H1 (cell line): ENCODE measurements around the gene HMCN1. TPM values are rescaled to one million over a fixed set of nuclear protein-coding genes. Genes with fewer than 3 reads are reported as not detected.

ENCODE experiments used
- CTCF ChIA-PET: fragments of 300-600 bp; sonication (Branson Sonifier 250); formaldehyde crosslinking; loops from one replicate; lab custom pipeline; 2021; ENCODE audit not compliant: partially characterized antibody; lab: Charles Lee
- POLR2A ChIA-PET: fragments of 300-600 bp; sonication (Branson Sonifier 250); formaldehyde crosslinking; loops from one replicate; lab custom pipeline; 2021; ENCODE audit warnings: inconsistent platforms; ENCODE audit not compliant: partially characterized antibody; lab: Charles Lee
- DNase-seq, 2 experiments: peaks; one replicate each; pipeline versions ENCODE4 v3.0.0 to v3.0.0-alpha.2; 2010 to 2022; ENCODE audit warnings: low spot score in 2 of 2, low read depth in 1 of 2, mixed read lengths in 1 of 2
- FAIRE-seq: peaks from 2 replicates; lab custom pipeline; 2011; peaks lifted over from hg19 to GRCh38; lab: Jason Lieb, UNC
- H2AFZ ChIP-seq: 2 replicates; pipeline ENCODE4 v1.8.1; 2012; ENCODE audit warnings: low read length, inconsistent platforms
- H2AK5ac ChIP-seq: 2 replicates; pipeline ENCODE4 v1.6.1; 2013; ENCODE audit warnings: low read depth, low read length
- H2BK120ac ChIP-seq: replicated peaks from 2 replicates; pipeline ENCODE3; 2013; ENCODE audit warnings: low read depth, low read length, inconsistent platforms
- H2BK12ac ChIP-seq: 2 replicates; pipeline ENCODE4 v1.6.1; 2013; ENCODE audit warnings: low read depth, low read length
- H2BK15ac ChIP-seq: 2 replicates; pipeline ENCODE4 v1.6.1; 2013; ENCODE audit warnings: low read length
- H2BK20ac ChIP-seq: 2 replicates; pipeline ENCODE4 v1.6.1; 2013; ENCODE audit warnings: low read length
- H2BK5ac ChIP-seq: 2 replicates; pipeline ENCODE4 v1.6.1; 2013; ENCODE audit warnings: low read depth, low read length
- H3K14ac ChIP-seq: 2 replicates; pipeline ENCODE4 v1.6.1; 2013; ENCODE audit warnings: inconsistent platforms; ENCODE audit not compliant: insufficient read length
- H3K18ac ChIP-seq: 2 replicates; pipeline ENCODE4 v1.6.1; 2013; ENCODE audit warnings: low read length; ENCODE audit errors: extremely low read depth
- H3K23ac ChIP-seq: 2 replicates; pipeline ENCODE4 v1.6.1; 2013; ENCODE audit warnings: inconsistent platforms; ENCODE audit not compliant: insufficient read length
- H3K23me2 ChIP-seq: 2 replicates; pipeline ENCODE4 v1.6.1; 2013; ENCODE audit warnings: low read depth, low read length
- H3K27ac ChIP-seq: 2 replicates; pipeline ENCODE4 v1.6.1; 2011; ENCODE audit warnings: low read depth, low read length, inconsistent platforms
- H3K27me3 ChIP-seq, 4 experiments: replicated peaks in 1 of 4; 1 replicate in 1 of 4; 2 replicates in 3 of 4; pipeline versions ENCODE4 v1.6.1 to v1.8.1; 2011 to 2013; ENCODE audit warnings: low read length in 3 of 4, mild to moderate bottlenecking in 3 of 4, inconsistent platforms in 2 of 4, mixed read lengths in 2 of 4, moderate library complexity in 1 of 4; ENCODE audit not compliant: control insufficient read depth in 3 of 4, insufficient read depth in 3 of 4; ENCODE audit errors: extremely low read depth in 1 of 4
- H3K36me3 ChIP-seq, 4 experiments: 2 replicates each; pipeline versions ENCODE4 v1.6.1 to v1.8.1; 2011 to 2013; ENCODE audit warnings: mild to moderate bottlenecking in 4 of 4, low read length in 3 of 4, moderate library complexity in 2 of 4, control low read depth in 1 of 4, inconsistent platforms in 1 of 4; ENCODE audit not compliant: insufficient read depth in 4 of 4, control insufficient read depth in 2 of 4
- H3K4ac ChIP-seq: replicated peaks from 2 replicates; pipeline ENCODE3; 2013; ENCODE audit warnings: low read length, low read depth, mixed read lengths, inconsistent platforms; ENCODE audit not compliant: insufficient read length
- H3K4me1 ChIP-seq, 4 experiments: replicated peaks in 1 of 4; 1 replicate in 1 of 4; 2 replicates in 3 of 4; pipeline versions ENCODE4 v1.6.1 to v1.8.1; 2011 to 2013; ENCODE audit warnings: low read length in 3 of 4, inconsistent platforms in 2 of 4, mixed read lengths in 1 of 4; ENCODE audit not compliant: insufficient read depth in 4 of 4, control insufficient read depth in 3 of 4
- H3K4me2 ChIP-seq, 2 experiments: 2 replicates each; pipeline versions ENCODE4 v1.6.1 to v1.8.1; 2011 to 2013; ENCODE audit warnings: low read depth in 2 of 2, low read length in 2 of 2, control low read depth in 1 of 2, inconsistent platforms in 1 of 2, mild to moderate bottlenecking in 1 of 2; ENCODE audit not compliant: insufficient read depth in 1 of 2
- H3K4me3 ChIP-seq, 4 experiments: fragments of 200-600, 300-600 bp in 1 of 4; sonication (generic), shearing (Covaris generic), sonication (Bioruptor Twin) in 1 of 4; 2 replicates each; pipeline versions ENCODE4 v1.5.1 to v1.8.1; 2011 to 2016; ENCODE audit warnings: low read length in 4 of 4, low read depth in 3 of 4, control low read depth in 2 of 4, inconsistent platforms in 2 of 4, mild to moderate bottlenecking in 2 of 4, mixed read lengths in 1 of 4, moderate library complexity in 1 of 4; ENCODE audit not compliant: insufficient read depth in 2 of 4; ENCODE audit errors: extremely low read depth in 1 of 4
- H3K56ac ChIP-seq: replicated peaks from 2 replicates; pipeline ENCODE3; 2013; ENCODE audit warnings: low read depth, mild to moderate bottlenecking, mixed read lengths, low read length, inconsistent platforms; ENCODE audit not compliant: insufficient read length
- H3K79me1 ChIP-seq: 2 replicates; pipeline ENCODE4 v1.6.1; 2013; ENCODE audit warnings: low read depth, low read length, control low read depth
- H3K79me2 ChIP-seq, 2 experiments: 2 replicates each; pipeline versions ENCODE4 v1.6.1 to v1.8.1; 2012 to 2013; ENCODE audit warnings: low read length in 2 of 2, mild to moderate bottlenecking in 2 of 2, inconsistent platforms in 1 of 2; ENCODE audit not compliant: insufficient read depth in 2 of 2, control insufficient read depth in 1 of 2
- H3K9ac ChIP-seq, 4 experiments: replicated peaks in 1 of 4; 1 replicate in 1 of 4; 2 replicates in 3 of 4; pipeline versions ENCODE4 v1.6.1 to v1.8.1; 2011 to 2013; ENCODE audit warnings: low read depth in 3 of 4, low read length in 3 of 4, control low read depth in 2 of 4, mild to moderate bottlenecking in 2 of 4, moderate library complexity in 2 of 4, inconsistent platforms in 1 of 4; ENCODE audit errors: extremely low read depth in 1 of 4
- H3K9me3 ChIP-seq, 2 experiments: 2 replicates each; pipeline versions ENCODE4 v1.6.1 to v1.8.1; 2012 to 2013; ENCODE audit warnings: mild to moderate bottlenecking in 2 of 2, moderate library complexity in 2 of 2, control low read depth in 1 of 2, inconsistent platforms in 1 of 2, low read depth in 1 of 2, low read length in 1 of 2, mixed read lengths in 1 of 2; ENCODE audit not compliant: insufficient read depth in 2 of 2
- H4K20me1 ChIP-seq, 2 experiments: replicated peaks in 1 of 2; 2 replicates each; pipeline versions ENCODE3 to v1.8.1; 2011 to 2013; ENCODE audit warnings: inconsistent platforms in 2 of 2, low read length in 2 of 2, mild to moderate bottlenecking in 1 of 2; ENCODE audit not compliant: insufficient read depth in 2 of 2, control insufficient read depth in 1 of 2
- H4K5ac ChIP-seq: 2 replicates; pipeline ENCODE4 v1.6.1; 2013; ENCODE audit warnings: low read length, low read depth, mixed read lengths, inconsistent platforms; ENCODE audit not compliant: insufficient read length
- H4K8ac ChIP-seq: 2 replicates; pipeline ENCODE4 v1.8.0; 2013; ENCODE audit warnings: mild to moderate bottlenecking, moderate library complexity, low read length, inconsistent platforms; ENCODE audit not compliant: insufficient read depth; ENCODE audit errors: extremely low read depth
- H4K91ac ChIP-seq: replicated peaks from 2 replicates; pipeline ENCODE3; 2013; ENCODE audit warnings: low read length, mixed read lengths, inconsistent platforms; ENCODE audit not compliant: insufficient read length
- BACH1 ChIP-seq: IDR thresholded peaks from 2 replicates; pipeline ENCODE4 v1.6.1; 2012; ENCODE audit warnings: low read length, improper control_type of control experiment
- GTF2F1 ChIP-seq: IDR thresholded peaks from 2 replicates; pipeline ENCODE4 v1.6.1; 2012; ENCODE audit warnings: low read depth, low read length, improper control_type of control experiment, borderline replicate concordance
- RFX5 ChIP-seq: IDR thresholded peaks from 2 replicates; pipeline ENCODE4 v1.6.1; 2011; ENCODE audit warnings: low read depth, low read length, improper control_type of control experiment, borderline replicate concordance
- SIN3A ChIP-seq, 2 experiments: IDR thresholded peaks in 1 of 2; conservative IDR thresholded peaks in 1 of 2; 2 replicates each; pipeline ENCODE4 v1.6.1; 2011 to 2012; ENCODE audit warnings: low read length in 2 of 2, improper control_type of control experiment in 1 of 2, low read depth in 1 of 2, mild to moderate bottlenecking in 1 of 2
- ZNF274 ChIP-seq: IDR thresholded peaks from 2 replicates; pipeline ENCODE4 v1.7.0; 2012; ENCODE audit warnings: low read length, borderline replicate concordance; ENCODE audit errors: extremely low read depth
- polyA plus RNA-seq, 7 experiments: library from polyadenylated mRNA; depleted of rRNA in 3 of 7; stranded (reverse) in 5 of 7; unstranded in 2 of 7; fragments of >200 nt in 5 of 7; fragments of 200-250 nt in 2 of 7; gene quantifications; 1 replicate in 5 of 7; 2 replicates in 1 of 7; 4 replicates in 1 of 7; pipeline versions ENCODE4 v1.2.1 to v1.2.3, GENCODE V29; 2011 to 2013; ENCODE audit warnings: missing spikeins in 2 of 7, mixed read lengths in 2 of 7
- total RNA-seq: library from RNA; stranded (reverse); fragmentation: NEBNext Ultra II Directional; extraction: Animal tissue kit (Norgen Biotek cat#: 25700); gene quantifications from 2 replicates; pipeline ENCODE4 v1.2.1, GENCODE V29; 2021

HMCN1 gene
- total and polyA plus RNA-seq, 2 of the 8 experiments (the other 6 are each of a cell fraction or from before 2014, with no cell fraction given): 13.8 to 14.6 TPM

GRCh38 chr1:185807275-185807674 is 73.1 kb downstream of the HMCN1 start:
- Histone ChIP-seq H3K23ac (no peak overlapping the region), H3K4me3 (no peak overlapping the region), H2BK15ac (no peak overlapping the region), H3K79me2 (no peaks in the 10 kb centered on the region), H4K20me1 (no peaks in the 10 kb centered on the region), H3K18ac (no peak overlapping the region), H4K91ac (no peak overlapping the region), H3K9ac (no peak overlapping the region), H2AFZ (no peak overlapping the region), H3K23me2 (no peaks in the 10 kb centered on the region), H3K79me1 (no peaks in the 10 kb centered on the region), H3K14ac (no peak overlapping the region), H3K9me3 (no peaks in the 10 kb centered on the region), H2BK120ac (no peak overlapping the region), H3K27me3 (no peaks in the 10 kb centered on the region), H3K4me2 (no peak overlapping the region), H3K36me3 (no peaks in the 10 kb centered on the region), H2AK5ac (no peak overlapping the region), H2BK5ac (no peak overlapping the region), H2BK20ac (no peak overlapping the region), H3K4me1 (peaks cover 0 to 2% (median 0%) of the 10 kb centered on the region in 4 experiments; a peak in 1 of 7 replicates), H4K5ac (no peak overlapping the region), H3K4ac (no peak overlapping the region), H4K8ac (no peak overlapping the region), H2BK12ac (no peak overlapping the region), H3K27ac (no peak overlapping the region), H3K56ac (no peak overlapping the region)
- ChIA-PET CTCF (interaction anchor here (1.4 kb wide), 1 partner anchor 406 kb away, joined by 3 read pairs; no protein-coding TSS in a partner anchor), POLR2A (no interaction called here)
- DNase-seq (no peak), FAIRE-seq (no peak)
- no peak for TF ChIP-seq BACH1
- no peak for TF ChIP-seq RFX5
- no peak for TF ChIP-seq SIN3A (conservative IDR thresholded peaks at IDR 0.05 in 1 of 2, IDR thresholded peaks at IDR 0.05 in 1 of 2; ENCODE audit: low read depth in 1 of 2, low read length in 2 of 2)
- no peak for TF ChIP-seq ZNF274
- TF ChIP-seq GTF2F1: no peak
